NT2/D1 (cell line): ENCODE measurements around the gene PPP3R1.

Experiments used
- DNase-seq: peaks from one replicate; pipeline ENCODE4 v3.0.0-alpha.2; 2011; ENCODE audit warnings: low read depth, low spot score
- H3K27me3 ChIP-seq: 2 replicates; pipeline ENCODE4 v1.6.0; 2011; ENCODE audit warnings: mild to moderate bottlenecking; ENCODE audit not compliant: insufficient read length, insufficient read depth
- H3K36me3 ChIP-seq: 2 replicates; pipeline ENCODE4 v1.6.1; 2011; ENCODE audit warnings: mild to moderate bottlenecking, low read length, mixed read lengths; ENCODE audit not compliant: insufficient read depth, insufficient read length
- H3K4me1 ChIP-seq: 2 replicates; pipeline ENCODE4 v1.5.1; 2011; ENCODE audit not compliant: insufficient read depth, insufficient read length
- H3K4me3 ChIP-seq: 2 replicates; pipeline ENCODE4 v1.5.1; 2011; ENCODE audit warnings: low read depth; ENCODE audit not compliant: insufficient read length
- H3K9ac ChIP-seq: 2 replicates; pipeline ENCODE4 v1.6.0; 2011; ENCODE audit warnings: low read depth; ENCODE audit not compliant: insufficient read length
- H3K9me3 ChIP-seq: 2 replicates; pipeline ENCODE4 v1.5.1; 2011; ENCODE audit warnings: mild to moderate bottlenecking, low read length; ENCODE audit not compliant: insufficient read depth
- SUZ12 ChIP-seq: IDR thresholded peaks from 2 replicates; pipeline ENCODE4 v1.6.1; 2011; ENCODE audit not compliant: insufficient read length, insufficient read depth; ENCODE audit errors: extremely low read depth
- YY1 ChIP-seq: IDR thresholded peaks from 2 replicates; pipeline ENCODE4 v1.6.1; 2011; ENCODE audit not compliant: insufficient read length, insufficient read depth
- ZNF274 ChIP-seq: IDR thresholded peaks from 2 replicates; pipeline ENCODE4 v1.6.1; 2011; ENCODE audit warnings: mild to moderate bottlenecking, low read depth, low read length

Gene PPP3R1

DNA sequence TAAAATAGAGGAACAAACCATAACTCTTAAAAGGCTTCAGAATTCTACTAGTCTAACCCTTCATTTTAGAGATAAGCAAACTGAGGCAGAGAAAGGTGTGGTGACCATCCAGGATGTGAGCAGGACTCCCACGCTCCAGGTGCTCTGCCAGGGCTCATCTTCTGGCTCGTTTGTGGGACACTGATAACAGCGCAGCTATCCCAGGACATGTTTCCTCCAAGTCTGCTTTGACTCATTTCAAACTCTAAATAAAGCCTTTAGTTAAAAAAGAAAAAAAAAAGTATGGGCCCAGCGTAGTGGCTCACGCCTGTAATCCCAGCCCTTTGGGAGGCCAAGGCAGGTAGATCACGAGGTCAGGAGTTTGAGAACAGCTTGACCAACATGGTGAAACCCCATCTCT lies 39.0 kb upstream of the PPP3R1 start:
- H3K9ac ChIP-seq = no peak overlapping the region
- no peak for TF ChIP-seq ZNF274
- TF ChIP-seq YY1 = no peak
- no peak for TF ChIP-seq SUZ12

DNA sequence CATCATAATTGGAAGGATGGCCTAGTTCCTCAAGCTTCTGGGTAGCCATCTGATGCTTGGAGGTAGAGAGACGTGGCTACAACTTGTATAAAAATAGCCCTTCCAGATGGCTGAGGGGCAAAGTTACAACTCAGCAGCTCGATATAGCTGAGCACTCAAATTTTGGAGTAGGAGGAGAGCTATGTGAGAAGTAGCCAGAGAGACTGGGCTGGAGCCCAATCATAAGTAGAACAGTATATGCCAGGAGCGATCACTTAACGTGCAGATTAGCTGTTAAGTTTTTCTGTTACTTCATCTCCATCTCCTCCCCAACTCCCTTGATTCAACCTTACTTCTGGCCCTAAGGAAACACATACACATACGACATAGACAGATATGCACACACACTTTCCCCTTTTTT lies 38.6 kb upstream of the PPP3R1 start:
- no peaks in the 10 kb centered on the region for H3K27me3 ChIP-seq
- H3K9me3 ChIP-seq = no peaks in the 10 kb centered on the region
- no peak overlapping the region for H3K4me3 ChIP-seq
- no peaks in the 10 kb centered on the region for H3K36me3 ChIP-seq
- H3K4me1 ChIP-seq = no peaks in the 10 kb centered on the region
- TF ChIP-seq ZNF274 (no peak), SUZ12 (no peak)
- no peak overlapping the region for H3K9ac ChIP-seq
- no peak for DNase-seq

More for the DNA sequence above, 39.0 kb upstream of the PPP3R1 start:
- no peak for DNase-seq
- Histone ChIP-seq H3K4me1 (no peaks in the 10 kb centered on the region), H3K27me3 (no peaks in the 10 kb centered on the region), H3K36me3 (no peaks in the 10 kb centered on the region), H3K9me3 (no peaks in the 10 kb centered on the region), H3K4me3 (no peak overlapping the region)

DNA sequence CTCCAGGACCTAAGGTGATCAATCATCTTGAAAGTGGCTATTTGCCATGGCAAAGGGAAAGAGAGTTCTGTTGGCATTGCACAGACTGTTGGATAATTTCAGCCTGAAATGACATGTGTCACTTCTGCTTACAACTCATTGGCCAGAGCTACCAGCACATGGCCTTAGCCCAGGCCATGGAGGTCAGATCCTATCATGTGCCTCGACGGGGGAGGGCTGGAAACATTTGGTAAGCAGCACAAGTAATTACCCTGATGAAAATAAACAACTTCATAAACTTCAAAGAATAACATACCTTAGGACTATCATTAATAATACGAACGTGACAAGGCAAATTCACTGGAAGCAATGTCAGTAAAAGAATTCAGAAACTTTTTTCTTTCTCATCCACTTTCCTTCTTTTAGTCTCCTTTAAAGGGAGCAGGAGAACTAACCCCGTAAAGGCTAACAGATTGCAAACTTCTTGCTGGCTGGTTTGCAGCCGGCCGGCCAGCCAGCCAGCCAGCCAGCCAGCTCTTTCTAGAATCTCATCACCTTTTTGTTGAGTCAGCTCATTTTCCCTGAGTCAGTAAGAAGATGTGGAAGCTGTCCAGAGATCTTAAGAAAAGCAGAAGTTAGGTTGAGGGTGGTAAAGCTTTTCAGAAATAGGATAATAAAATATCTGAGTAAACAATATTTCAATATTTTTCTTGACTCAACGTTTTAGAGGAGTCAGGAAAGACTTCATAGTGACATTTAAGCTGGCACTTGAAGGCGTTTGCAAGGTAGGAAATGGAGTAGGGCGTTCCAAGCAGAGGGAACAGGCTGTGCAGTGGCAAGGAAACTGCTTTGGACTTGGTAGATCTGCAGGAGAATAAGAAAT lies 35.5 kb upstream of the PPP3R1 start:
- Histone ChIP-seq H3K9ac (no peak overlapping the region), H3K4me3 (no peak overlapping the region), H3K36me3 (no peaks in the 10 kb centered on the region), H3K27me3 (no peaks in the 10 kb centered on the region), H3K9me3 (no peaks in the 10 kb centered on the region), H3K4me1 (no peaks in the 10 kb centered on the region)
- TF ChIP-seq SUZ12 = no peak
- TF ChIP-seq ZNF274 = no peak
- no peak for TF ChIP-seq YY1
- no peak for DNase-seq

DNA sequence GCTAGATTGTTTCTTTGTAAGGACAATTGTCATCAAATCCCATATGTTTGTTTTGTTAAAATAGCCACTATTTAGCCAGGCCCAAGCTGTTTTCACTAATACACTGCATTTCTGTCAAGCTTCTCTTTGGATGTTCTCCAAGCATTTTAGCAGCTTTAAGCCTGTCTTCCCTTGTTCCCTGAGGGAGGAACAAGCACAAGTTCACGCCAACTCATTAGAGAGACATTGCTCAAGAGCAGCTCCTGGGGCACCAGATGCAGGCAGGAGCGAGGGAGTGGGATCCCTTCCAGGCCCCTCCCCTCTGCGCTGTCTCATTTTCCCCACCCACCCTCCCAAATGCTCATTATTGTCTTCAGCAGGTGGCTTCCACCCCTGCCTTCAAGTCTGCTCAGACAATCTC lies 32.6 kb upstream of the PPP3R1 start:
- Histone ChIP-seq H3K4me3 (no peak overlapping the region), H3K9me3 (no peaks in the 10 kb centered on the region), H3K27me3 (no peaks in the 10 kb centered on the region), H3K36me3 (no peaks in the 10 kb centered on the region), H3K4me1 (no peaks in the 10 kb centered on the region), H3K9ac (no peak overlapping the region)
- DNase-seq = no peak
- TF ChIP-seq SUZ12 (no peak), YY1 (no peak), ZNF274 (no peak)

DNA sequence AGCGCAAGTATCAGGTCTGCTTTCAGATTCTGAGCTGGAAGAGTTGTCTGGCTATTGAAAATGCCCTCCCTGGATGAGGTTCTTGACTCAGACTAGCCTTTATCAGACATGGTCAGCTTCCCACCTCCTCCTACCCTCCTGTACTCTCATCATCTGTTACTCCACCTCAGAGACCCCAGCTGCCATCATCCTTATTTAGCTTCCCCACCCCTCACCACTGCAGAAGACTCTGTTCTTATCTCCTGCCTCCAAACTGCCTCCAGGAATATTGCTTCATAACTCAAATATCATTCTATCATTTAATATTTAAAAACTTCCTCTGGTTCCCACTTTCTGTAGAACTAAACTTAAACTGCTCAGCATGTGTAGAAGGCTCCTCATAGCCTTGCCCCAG lies 31.1 kb upstream of the PPP3R1 start:
- Histone ChIP-seq H3K36me3 (no peaks in the 10 kb centered on the region), H3K4me1 (no peaks in the 10 kb centered on the region), H3K27me3 (no peaks in the 10 kb centered on the region), H3K4me3 (no peak overlapping the region), H3K9ac (no peak overlapping the region), H3K9me3 (no peaks in the 10 kb centered on the region)
- no peak for DNase-seq
- TF ChIP-seq YY1 (no peak), SUZ12 (no peak), ZNF274 (no peak)

DNA sequence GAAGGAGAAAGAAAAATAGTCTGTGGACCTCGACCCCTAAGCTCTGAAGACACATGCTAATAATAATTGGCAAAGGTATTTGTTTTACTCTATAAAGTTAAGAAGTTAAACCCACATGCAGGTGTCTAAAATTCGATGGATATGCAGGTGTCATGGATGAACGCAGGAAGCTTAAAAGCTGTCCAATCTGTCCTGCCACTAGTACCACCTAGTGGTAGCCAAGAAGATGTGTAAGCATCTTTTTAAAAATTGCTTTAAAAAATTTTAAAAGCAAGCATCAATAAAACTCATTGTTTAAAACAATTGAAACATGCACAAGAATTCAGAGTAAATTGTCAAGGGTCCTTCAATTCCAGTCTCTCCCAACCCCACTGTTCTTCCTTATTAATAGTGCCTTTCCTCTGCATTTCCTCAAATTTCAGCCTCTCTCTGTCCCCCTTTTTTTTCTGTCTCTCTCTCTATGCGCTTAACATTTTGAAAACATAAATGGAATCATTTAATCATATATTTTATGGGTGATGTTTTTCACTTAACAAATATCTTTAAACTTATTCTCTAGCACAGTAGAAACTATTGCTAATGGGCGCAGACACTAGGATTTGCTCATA lies 30.6 kb upstream of the PPP3R1 start:
- no peak for TF ChIP-seq YY1
- TF ChIP-seq ZNF274 = no peak
- TF ChIP-seq SUZ12 = no peak
- H3K9ac ChIP-seq = no peak overlapping the region
- H3K4me1 ChIP-seq = no peaks in the 10 kb centered on the region
- no peaks in the 10 kb centered on the region for H3K9me3 ChIP-seq
- H3K27me3 ChIP-seq = no peaks in the 10 kb centered on the region
- H3K4me3 ChIP-seq = no peak overlapping the region
- DNase-seq = peak; percentile 8
- no peaks in the 10 kb centered on the region for H3K36me3 ChIP-seq

DNA sequence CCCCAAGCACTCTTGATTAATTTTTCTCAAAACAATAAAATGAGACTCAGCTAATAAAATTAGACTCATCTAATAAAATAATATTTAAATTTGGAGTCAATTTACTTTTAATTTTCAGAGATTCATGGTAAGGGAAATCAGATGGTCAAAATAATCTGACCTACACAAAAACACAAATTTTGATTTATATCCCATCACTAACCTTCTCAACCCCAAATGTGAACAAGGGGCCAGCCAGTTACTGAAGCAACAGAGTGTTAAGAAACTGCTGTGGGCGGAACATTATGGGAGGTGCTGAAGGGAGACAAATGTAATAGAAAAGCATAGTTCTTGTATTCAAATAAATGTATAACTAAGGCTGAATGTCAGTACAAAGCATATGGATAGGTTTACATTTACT lies 28.5 kb upstream of the PPP3R1 start:
- no peaks in the 10 kb centered on the region for H3K27me3 ChIP-seq
- no peak for TF ChIP-seq YY1
- no peak for TF ChIP-seq SUZ12
- TF ChIP-seq ZNF274 = no peak
- H3K9me3 ChIP-seq = no peaks in the 10 kb centered on the region
- no peak for DNase-seq
- H3K36me3 ChIP-seq = no peaks in the 10 kb centered on the region
- H3K4me1 ChIP-seq = no peaks in the 10 kb centered on the region
- no peak overlapping the region for H3K4me3 ChIP-seq
- no peak overlapping the region for H3K9ac ChIP-seq
